Muscle of leg (tissue), 11 donors: ENCODE results near the gene GARIN5B. TPM values are rescaled to one million over a fixed set of nuclear protein-coding genes. Genes with fewer than 3 reads are reported as not detected.

Experiments
- DNase-seq: peaks from one replicate; pipeline ENCODE4 v3.0.0; 2013
- H3K27ac ChIP-seq: one replicate; pipeline ENCODE4 v1.5.1; 2013; ENCODE audit warnings: mild to moderate bottlenecking, low read length, control low read depth
- H3K27me3 ChIP-seq: one replicate; pipeline ENCODE4 v1.6.1; 2013; ENCODE audit warnings: low read length; ENCODE audit not compliant: control insufficient read depth, insufficient read depth
- H3K36me3 ChIP-seq: one replicate; pipeline ENCODE4 v1.6.1; 2013; ENCODE audit warnings: low read length; ENCODE audit not compliant: control insufficient read depth, insufficient read depth
- H3K4me1 ChIP-seq: one replicate; pipeline ENCODE4 v1.6.1; 2013; ENCODE audit warnings: low read length; ENCODE audit not compliant: control insufficient read depth, insufficient read depth
- H3K4me3 ChIP-seq: one replicate; pipeline ENCODE4 v1.5.1; 2013; ENCODE audit warnings: low read length, control low read depth
- H3K9me3 ChIP-seq: replicated peaks from 2 replicates; pipeline ENCODE4 v1.6.1; 2013; ENCODE audit warnings: low read depth, low read length; ENCODE audit not compliant: control insufficient read depth
- WGBS: methylation state at CpG from one replicate; pipeline ENCODE4 v1.1.5; 2013; ENCODE audit warnings: missing lambda C conversion rate; ENCODE audit not compliant: insufficient coverage; 5-methylcytosine and 5-hydroxymethylcytosine counted together
- polyA plus RNA-seq, 8 donors: library from polyadenylated mRNA; unstranded; fragments of 120-200 nt; gene quantifications; one replicate each; pipeline versions ENCODE4 v1.2.1 to v1.2.3, GENCODE V29; 2013; ENCODE audit warnings: inconsistent platforms in 1 of 8, low replicate concordance in 1 of 8; ENCODE audit not compliant: insufficient read length in 8 of 8, insufficient read depth in 1 of 8
- total RNA-seq: library from RNA; stranded (reverse); fragments of 120-200 nt; gene quantifications from one replicate; pipeline ENCODE4 v1.2.4, GENCODE V29; 2013

The GARIN5B gene
- total and polyA plus RNA-seq, 9 donors, result not detected

GRCh38 chr19:55382013-55382412, 19.0 kb upstream of the GARIN5B start:
- WGBS, result 97% methylated on average over 5 of the region's 5 CpGs
- peaks cover 12% of the 10 kb centered on the region for H3K27me3 ChIP-seq
- H3K4me3 ChIP-seq, result no peak overlapping the region
- peaks cover 47% of the 10 kb centered on the region for H3K4me1 ChIP-seq
- no peak for DNase-seq
- H3K27ac ChIP-seq, result no peak overlapping the region
- peaks cover 6% of the 10 kb centered on the region for H3K36me3 ChIP-seq
- no peaks in the 10 kb centered on the region for H3K9me3 ChIP-seq

- WGBS, result 56% methylated on average over 3 of the region's 11 CpGs
- H3K9me3 ChIP-seq, result no peaks in the 10 kb centered on the region
- H3K4me1 ChIP-seq, result peaks cover 39% of the 10 kb centered on the region
- H3K4me3 ChIP-seq, result no peak overlapping the region
- no peaks in the 10 kb centered on the region for H3K36me3 ChIP-seq
- peaks cover 32% of the 10 kb centered on the region for H3K27me3 ChIP-seq
- DNase-seq, result peak; percentile 87
- no peak overlapping the region for H3K27ac ChIP-seq
These were observed 16.1 kb upstream of the GARIN5B start for GRCh38 chr19:55379174-55379573.

- H3K27ac ChIP-seq, result no peak overlapping the region
- peaks cover 46% of the 10 kb centered on the region for H3K27me3 ChIP-seq
- 6% methylated on average over 43 of the region's 43 CpGs for WGBS
- H3K4me3 ChIP-seq, result no peak overlapping the region
- H3K36me3 ChIP-seq, result no peaks in the 10 kb centered on the region
- H3K4me1 ChIP-seq, result peaks cover 43% of the 10 kb centered on the region
- H3K9me3 ChIP-seq, result no peaks in the 10 kb centered on the region
- peak; percentile 48 for DNase-seq
These were observed 14.5 kb upstream of the GARIN5B start for GRCh38 chr19:55377356-55378131.

GRCh38 chr19:55376241-55376933, 13.3 kb upstream of the GARIN5B start, which contains the start of gene TMEM190:
Gene TMEM190 (plus strand): TSS chr19:55376826. CDS start chr19:55376854, 28 bp downstream.
- H3K27ac ChIP-seq, result no peak within 1 kb of the TSS
- peaks cover 45% of the 10 kb centered on the region for H3K4me1 ChIP-seq
- H3K4me3 ChIP-seq, result no peak within 1 kb of the TSS
- H3K36me3 ChIP-seq, result no peaks in the 10 kb centered on the region
- DNase-seq, result no peak
- 48% methylated on average over 18 of the region's 21 CpGs for WGBS
- no peaks in the 10 kb centered on the region for H3K9me3 ChIP-seq
- H3K27me3 ChIP-seq, result peaks cover 58% of the 10 kb centered on the region

- WGBS, result 8% methylated on average over 22 of the region's 31 CpGs
- Histone ChIP-seq H3K27ac (no peak overlapping the region), H3K4me1 (peaks cover 49% of the 10 kb centered on the region), H3K9me3 (no peaks in the 10 kb centered on the region), H3K27me3 (peaks cover 77% of the 10 kb centered on the region), H3K4me3 (no peak overlapping the region), H3K36me3 (no peaks in the 10 kb centered on the region)
- DNase-seq, result no peak
These were observed 11.1 kb upstream of the GARIN5B start for GRCh38 chr19:55373993-55374757.

- Histone ChIP-seq H3K27ac (no peak overlapping the region), H3K4me1 (peaks cover 49% of the 10 kb centered on the region), H3K9me3 (no peaks in the 10 kb centered on the region), H3K27me3 (peaks cover 82% of the 10 kb centered on the region), H3K4me3 (no peak overlapping the region), H3K36me3 (no peaks in the 10 kb centered on the region)
- no peak for DNase-seq
- 43% methylated on average over 9 of the region's 9 CpGs for WGBS
These were observed 10.4 kb upstream of the GARIN5B start for GRCh38 chr19:55373306-55373992.

- H3K27ac ChIP-seq, result no peak overlapping the region
- peaks cover 83% of the 10 kb centered on the region for H3K27me3 ChIP-seq
- H3K4me1 ChIP-seq, result peaks cover 46% of the 10 kb centered on the region
- H3K9me3 ChIP-seq, result no peaks in the 10 kb centered on the region
- no peak overlapping the region for H3K4me3 ChIP-seq
- H3K36me3 ChIP-seq, result no peaks in the 10 kb centered on the region
- 41% methylated on average over 19 of the region's 24 CpGs for WGBS
- DNase-seq, result no peak
These were observed 9.4 kb upstream of the GARIN5B start for GRCh38 chr19:55372316-55373081.

- DNase-seq, result no peak
- H3K4me3 ChIP-seq, result peak within 1 kb of the TSS; percentile 31
- H3K4me1 ChIP-seq, result peaks cover 38% of the 10 kb centered on the region
- WGBS, result no CpG with 5 or more reads among the region's 32 CpGs
- peaks cover 70% of the 10 kb centered on the region for H3K27me3 ChIP-seq
- H3K9me3 ChIP-seq, result no peaks in the 10 kb centered on the region
- no peak within 1 kb of the TSS for H3K27ac ChIP-seq
- no peaks in the 10 kb centered on the region for H3K36me3 ChIP-seq
These were observed 7.4 kb upstream of the GARIN5B start, which contains the start of gene IL11 for GRCh38 chr19:55370305-55370988. Gene IL11 (minus strand): TSS chr19:55370463. CDS start chr19:55370310, 153 bp downstream.
